ENCODE measurements around the gene ZIK1. TPM values are rescaled to one million over a fixed set of nuclear protein-coding genes. Genes with fewer than 3 reads are reported as not detected.

The ZIK1 gene
- total RNA-seq, 1 donor from 2014 or later, result 3.6 TPM

DNA sequence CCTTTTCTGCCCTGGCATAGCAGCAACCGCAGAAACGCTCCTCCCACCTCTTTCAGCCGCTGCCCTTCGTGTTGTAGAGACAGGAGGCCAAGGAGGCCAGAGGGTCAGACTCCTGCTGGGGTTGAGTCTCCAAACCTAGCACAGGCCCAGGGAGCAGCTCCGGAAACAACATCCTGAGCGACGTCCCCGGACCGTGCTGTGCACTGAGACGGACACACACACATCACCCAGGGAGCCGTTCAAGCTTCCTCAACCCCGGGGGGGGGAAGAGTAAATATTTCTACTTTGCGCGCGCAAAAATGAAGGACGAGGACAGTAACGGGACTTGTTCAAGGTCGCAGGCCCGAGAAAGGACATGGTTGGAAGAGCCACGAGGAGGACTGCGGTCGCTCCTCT, 24.9 kb upstream of the ZIK1 start:
- TF ChIP-seq, protein P1, sequence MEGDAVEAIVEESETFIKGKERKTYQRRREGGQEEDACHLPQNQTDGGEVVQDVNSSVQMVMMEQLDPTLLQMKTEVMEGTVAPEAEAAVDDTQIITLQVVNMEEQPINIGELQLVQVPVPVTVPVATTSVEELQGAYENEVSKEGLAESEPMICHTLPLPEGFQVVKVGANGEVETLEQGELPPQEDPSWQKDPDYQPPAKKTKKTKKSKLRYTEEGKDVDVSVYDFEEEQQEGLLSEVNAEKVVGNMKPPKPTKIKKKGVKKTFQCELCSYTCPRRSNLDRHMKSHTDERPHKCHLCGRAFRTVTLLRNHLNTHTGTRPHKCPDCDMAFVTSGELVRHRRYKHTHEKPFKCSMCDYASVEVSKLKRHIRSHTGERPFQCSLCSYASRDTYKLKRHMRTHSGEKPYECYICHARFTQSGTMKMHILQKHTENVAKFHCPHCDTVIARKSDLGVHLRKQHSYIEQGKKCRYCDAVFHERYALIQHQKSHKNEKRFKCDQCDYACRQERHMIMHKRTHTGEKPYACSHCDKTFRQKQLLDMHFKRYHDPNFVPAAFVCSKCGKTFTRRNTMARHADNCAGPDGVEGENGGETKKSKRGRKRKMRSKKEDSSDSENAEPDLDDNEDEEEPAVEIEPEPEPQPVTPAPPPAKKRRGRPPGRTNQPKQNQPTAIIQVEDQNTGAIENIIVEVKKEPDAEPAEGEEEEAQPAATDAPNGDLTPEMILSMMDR (conservative IDR thresholded peaks at IDR 0.05; ENCODE audit: low read depth, low read length), result no peak
- DNase-seq (ENCODE audit: low read depth), result no peak
- H3K4me3 ChIP-seq (ENCODE audit: low read depth, low read length), result peak overlapping the region; percentile 92

DNA sequence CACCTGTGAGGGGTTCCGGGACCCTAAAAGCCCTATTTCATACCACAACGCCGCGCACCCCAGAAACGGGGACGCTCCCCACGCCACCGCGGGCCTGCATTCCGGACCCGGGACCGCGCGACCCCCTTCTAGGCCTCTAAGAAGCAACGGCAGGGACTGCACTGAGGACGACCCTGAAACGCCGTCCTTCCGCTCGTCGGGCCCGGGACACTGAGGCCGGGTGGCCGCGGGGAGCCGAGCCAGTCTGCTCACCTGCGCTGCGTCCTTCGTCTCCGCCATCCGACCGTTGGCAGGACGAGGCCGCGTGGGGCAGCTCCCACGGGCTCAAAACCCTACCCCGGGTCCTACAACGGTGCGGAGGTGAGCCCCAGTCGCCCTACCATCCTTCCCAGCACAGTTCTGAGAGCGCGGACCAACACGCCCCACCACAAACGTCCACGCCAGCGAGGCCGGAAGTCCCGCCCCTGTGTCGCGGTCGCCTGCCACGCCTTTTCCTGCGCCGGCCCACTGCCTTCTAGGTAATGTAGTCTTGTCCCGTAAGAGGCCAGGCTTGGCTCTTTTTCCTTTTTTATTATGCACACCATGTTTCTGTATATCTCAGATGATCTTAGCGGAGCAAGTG, 24.4 kb upstream of the ZIK1 start, which contains the start of gene ZNF550:
ZNF550 (minus strand) TSS at position 460 of the 622 bp plus-strand sequence; CDS start at position 279, 181 bp downstream.
- H3K4me3 ChIP-seq (ENCODE audit: low read depth, low read length), result peak within 1 kb of the TSS; percentile 92
- TF ChIP-seq, protein P1 (conservative IDR thresholded peaks at IDR 0.05; ENCODE audit: low read depth, low read length), result no peak
- no peak for DNase-seq (ENCODE audit: low read depth)

DNA sequence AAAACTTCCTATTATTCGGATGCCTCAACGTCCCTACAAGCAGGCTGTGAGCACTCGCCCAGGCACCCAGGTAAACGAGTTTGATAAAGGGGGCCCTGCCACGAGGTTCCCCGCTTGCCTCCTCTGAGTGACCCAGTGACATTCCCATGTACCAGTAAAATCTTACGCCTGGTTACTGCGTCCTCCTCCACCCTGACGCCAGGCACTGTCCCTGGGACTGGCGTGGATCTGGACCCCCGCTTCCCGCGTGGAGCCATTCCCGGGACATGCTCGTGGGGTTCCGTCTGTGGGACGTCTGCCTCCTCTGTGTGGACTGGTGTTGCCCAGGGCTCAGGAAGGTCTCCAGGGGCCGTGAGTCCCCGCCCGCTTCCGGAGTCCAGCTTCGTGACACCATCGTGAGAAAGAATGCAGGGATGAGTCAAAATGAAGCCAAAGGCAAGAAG, 23.9 kb upstream of the ZIK1 start:
- DNase-seq (ENCODE audit: low read depth), result no peak
- TF ChIP-seq, protein P1 (conservative IDR thresholded peaks at IDR 0.05; ENCODE audit: low read depth, low read length), result no peak

DNA sequence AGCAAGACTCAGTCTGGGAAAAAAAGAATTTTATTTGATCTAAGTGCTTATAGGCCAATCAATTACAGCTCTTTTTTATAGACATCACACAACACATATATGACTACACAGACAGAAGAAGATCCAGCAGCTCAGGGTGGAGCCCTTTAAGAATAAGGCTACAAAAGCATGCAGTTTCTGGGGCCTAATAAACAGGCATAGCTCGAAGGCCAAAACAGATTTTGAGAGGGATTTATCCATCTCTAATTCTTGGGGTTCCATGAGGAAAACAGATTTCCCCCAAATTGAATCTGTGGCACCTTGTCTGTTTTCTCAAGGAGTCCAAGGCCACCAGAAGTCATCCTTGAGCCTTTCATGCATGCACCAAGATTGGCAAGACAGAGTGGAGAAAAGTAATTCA, 20.4 kb upstream of the ZIK1 start:
- H3K4me3 ChIP-seq (ENCODE audit: low read depth, low read length), result no peak overlapping the region
- DNase-seq (ENCODE audit: low read depth), result no peak
- TF ChIP-seq, protein P1 (conservative IDR thresholded peaks at IDR 0.05; ENCODE audit: low read depth, low read length), result no peak

More for the DNA sequence above, 23.9 kb upstream of the ZIK1 start:
- H3K4me3 ChIP-seq (ENCODE audit: low read depth, low read length), result peak overlapping the region; percentile 92

DNA sequence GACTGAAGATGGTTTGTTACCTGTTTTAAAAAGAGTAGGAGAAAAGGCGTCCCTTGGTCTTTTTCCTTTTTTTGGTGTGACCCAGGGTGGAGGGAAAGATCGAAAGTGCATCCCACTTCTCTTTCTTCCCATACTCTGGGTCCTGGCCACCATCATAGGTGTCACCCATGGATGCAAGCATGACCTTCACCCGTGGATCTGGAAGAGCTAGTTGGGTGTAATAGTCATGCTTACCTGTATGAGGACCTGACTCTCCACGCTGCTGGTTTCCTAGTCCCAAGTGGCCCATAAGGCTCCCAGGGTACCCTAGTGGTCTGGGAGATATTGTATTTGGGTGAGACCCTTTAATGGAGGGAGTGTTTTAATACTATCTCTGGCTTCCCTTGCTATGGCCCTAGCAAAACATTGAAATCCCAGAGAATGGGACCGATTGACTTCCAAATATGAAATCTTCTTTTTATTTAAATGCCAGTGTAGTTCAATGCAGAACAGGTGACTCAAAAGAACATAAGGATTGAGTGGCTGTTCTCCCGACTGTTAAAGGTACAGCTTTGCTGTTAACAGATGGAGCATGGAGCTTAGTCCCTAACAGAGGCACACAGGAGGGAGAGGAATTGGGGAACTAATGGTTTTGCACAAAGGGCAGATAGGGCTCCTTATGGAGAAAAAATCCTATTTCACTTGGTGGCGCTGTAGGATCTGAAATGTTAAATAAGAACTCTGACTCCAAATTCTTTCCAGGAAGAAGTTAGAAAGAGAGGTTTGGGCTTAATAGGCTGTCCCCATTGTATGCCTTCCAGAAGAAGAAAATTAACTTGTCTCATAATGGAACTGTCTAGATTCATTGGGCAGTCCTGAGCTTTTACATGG, 17.3 kb upstream of the ZIK1 start:
- H3K4me3 ChIP-seq (ENCODE audit: low read depth, low read length), result no peak overlapping the region
- no peak for DNase-seq (ENCODE audit: low read depth)

DNA sequence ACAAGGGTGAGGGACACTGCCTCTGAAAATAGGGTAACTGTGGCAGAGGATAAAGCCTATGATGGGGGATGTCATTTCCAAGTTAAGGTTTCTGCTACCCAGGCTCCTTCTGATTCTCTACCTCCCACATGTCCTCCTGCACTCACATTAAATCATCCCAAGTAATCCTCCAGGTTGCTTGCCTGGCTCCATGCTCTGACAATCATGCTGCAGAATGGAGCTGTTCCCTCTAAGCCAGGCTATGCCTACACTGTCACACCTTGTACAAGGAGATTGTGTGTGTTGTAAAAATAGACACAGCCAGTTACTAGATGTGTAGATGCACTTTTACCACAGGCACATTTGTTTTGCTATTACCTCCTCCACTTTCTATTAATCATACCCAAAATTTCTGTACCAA, 13.2 kb upstream of the ZIK1 start:
- TF ChIP-seq, protein P1 (conservative IDR thresholded peaks at IDR 0.05; ENCODE audit: low read depth, low read length), result no peak
- no peak overlapping the region for H3K4me3 ChIP-seq (ENCODE audit: low read depth, low read length)
- DNase-seq (ENCODE audit: low read depth), result no peak

More for the DNA sequence above, 17.3 kb upstream of the ZIK1 start:
- TF ChIP-seq, protein P1 (conservative IDR thresholded peaks at IDR 0.05; ENCODE audit: low read depth, low read length), result no peak
